Measurements from ENCODE around the gene PLCG2. TPM values are rescaled to one million over a fixed set of nuclear protein-coding genes. Genes with fewer than 3 reads are reported as not detected.

Gene PLCG2
- total RNA-seq, 4 donors from 2014 or later = 5.3 to 15.8 (median 9.5) TPM

DNA sequence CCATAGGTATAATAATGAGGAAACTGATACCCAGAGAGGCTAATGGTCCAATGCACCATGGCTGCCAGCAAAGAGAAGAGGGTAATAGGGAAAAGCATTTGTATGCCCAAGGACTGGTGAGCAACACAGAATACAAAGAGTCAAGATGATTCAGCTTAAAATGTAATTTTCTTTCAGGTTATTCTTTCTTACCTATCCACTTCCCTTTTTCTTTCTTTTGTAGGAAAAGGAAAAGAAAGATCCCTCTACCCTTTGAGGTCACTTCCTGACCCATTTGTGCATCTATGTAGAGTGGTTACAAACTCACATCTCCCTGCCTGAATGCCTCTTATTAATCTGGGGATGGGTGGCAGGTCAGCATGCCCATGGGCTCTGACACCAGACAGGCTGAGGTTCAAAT, 3.5 kb upstream of the PLCG2 start:
- no peak for DNase-seq
- intact Hi-C loops (cut with DNase I) = no loop called here
- no peak overlapping the region for H3K27ac ChIP-seq

DNA sequence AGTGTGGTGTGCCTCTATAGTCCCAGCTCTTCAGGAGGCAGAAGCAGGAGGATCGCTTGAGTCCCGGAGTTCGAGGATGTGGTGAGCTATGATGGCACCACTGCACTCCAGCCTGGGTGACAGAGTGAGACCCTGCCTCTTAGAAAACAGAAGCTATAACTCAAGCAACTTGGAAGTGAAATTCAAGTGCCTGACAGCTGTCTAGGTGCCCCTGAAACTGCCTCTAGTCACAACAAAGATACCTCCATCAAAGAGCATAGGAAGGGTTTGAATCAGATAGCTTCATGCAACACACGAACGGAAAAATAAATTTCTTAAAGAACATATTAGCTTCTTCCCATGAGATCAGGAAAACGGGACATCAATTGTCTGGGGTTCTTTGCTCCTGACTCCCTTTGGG, 860 bp upstream of the PLCG2 start:
- H3K27me3 ChIP-seq = peaks cover 0 to 32% (median 0%) of the 10 kb centered on the region in 4 donors
- intact Hi-C loops (cut with DNase I) = no loop called here
- no peaks in the 10 kb centered on the region for H3K36me3 ChIP-seq
- no peak for DNase-seq
- TF ChIP-seq, protein P1, sequence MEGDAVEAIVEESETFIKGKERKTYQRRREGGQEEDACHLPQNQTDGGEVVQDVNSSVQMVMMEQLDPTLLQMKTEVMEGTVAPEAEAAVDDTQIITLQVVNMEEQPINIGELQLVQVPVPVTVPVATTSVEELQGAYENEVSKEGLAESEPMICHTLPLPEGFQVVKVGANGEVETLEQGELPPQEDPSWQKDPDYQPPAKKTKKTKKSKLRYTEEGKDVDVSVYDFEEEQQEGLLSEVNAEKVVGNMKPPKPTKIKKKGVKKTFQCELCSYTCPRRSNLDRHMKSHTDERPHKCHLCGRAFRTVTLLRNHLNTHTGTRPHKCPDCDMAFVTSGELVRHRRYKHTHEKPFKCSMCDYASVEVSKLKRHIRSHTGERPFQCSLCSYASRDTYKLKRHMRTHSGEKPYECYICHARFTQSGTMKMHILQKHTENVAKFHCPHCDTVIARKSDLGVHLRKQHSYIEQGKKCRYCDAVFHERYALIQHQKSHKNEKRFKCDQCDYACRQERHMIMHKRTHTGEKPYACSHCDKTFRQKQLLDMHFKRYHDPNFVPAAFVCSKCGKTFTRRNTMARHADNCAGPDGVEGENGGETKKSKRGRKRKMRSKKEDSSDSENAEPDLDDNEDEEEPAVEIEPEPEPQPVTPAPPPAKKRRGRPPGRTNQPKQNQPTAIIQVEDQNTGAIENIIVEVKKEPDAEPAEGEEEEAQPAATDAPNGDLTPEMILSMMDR (IDR thresholded peaks at IDR 0.05) = no peak
- TF ChIP-seq POLR2A (IDR thresholded peaks at IDR 0.05) = no peak
- H3K4me3 ChIP-seq = no peak overlapping the region
- peaks cover 6 to 21% (median 10%) of the 10 kb centered on the region in 3 donors for H3K4me1 ChIP-seq
- no peaks in the 10 kb centered on the region for H3K9me3 ChIP-seq
- WGBS, 2 donors = 57 to 77% methylated on average over 6 of the region's 6 CpGs
- H3K27ac ChIP-seq = no peak overlapping the region

More for the DNA sequence above, 3.5 kb upstream of the PLCG2 start:
- no peaks in the 10 kb centered on the region for H3K36me3 ChIP-seq
- peaks cover 0 to 25% (median 0%) of the 10 kb centered on the region in 4 donors for H3K27me3 ChIP-seq
- TF ChIP-seq POLR2A (IDR thresholded peaks at IDR 0.05) = no peak
- TF ChIP-seq, protein P1 (IDR thresholded peaks at IDR 0.05) = no peak
- no peaks in the 10 kb centered on the region for H3K9me3 ChIP-seq
- peaks cover 6 to 20% (median 10%) of the 10 kb centered on the region in 3 donors for H3K4me1 ChIP-seq
- H3K4me3 ChIP-seq = no peak overlapping the region

DNA sequence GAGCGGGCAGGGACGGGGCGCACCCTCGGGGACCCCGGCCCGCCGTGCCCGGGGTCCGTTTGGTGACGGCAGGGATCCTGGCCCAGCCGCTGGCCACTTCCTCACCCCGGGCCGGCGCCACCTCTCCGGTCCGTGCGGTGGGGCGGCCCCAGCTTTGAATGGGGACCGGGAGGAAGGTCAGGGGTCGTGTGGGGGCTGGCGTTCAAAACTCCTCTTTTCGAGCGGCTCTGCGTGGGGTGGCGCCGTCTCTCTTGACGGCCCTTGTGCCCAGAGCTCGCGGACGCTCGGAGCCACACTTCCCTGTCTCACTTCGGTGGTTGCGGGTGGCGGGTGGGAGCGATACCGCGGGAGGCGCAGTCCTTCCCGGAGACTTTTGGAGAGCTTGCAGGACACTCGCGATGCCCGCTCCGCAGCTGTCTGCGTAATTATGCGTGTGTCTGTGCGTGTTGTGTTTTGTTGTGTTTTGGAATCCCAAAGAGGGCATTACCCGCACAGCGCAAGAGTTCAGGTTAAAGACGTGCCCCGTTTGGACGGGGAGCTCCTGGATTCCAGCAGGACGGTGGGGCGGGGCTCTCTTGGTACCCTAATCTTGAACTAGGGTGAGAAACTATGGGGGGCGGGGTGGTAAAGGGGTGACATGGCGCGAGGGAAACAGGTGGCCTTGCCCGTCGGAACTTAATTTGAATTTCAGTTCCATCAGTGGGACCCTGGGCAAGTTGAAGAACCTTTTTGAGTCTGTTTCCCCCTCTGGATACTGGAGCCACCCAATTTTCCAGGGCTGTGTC, 637 bp downstream of the PLCG2 start:
- Histone ChIP-seq H3K36me3 (no peaks in the 10 kb centered on the region), H3K27ac (peak overlapping the region; percentile 56 to 85 (median 79)), H3K4me1 (peaks cover 6 to 25% (median 10%) of the 10 kb centered on the region in 3 donors), H3K27me3 (peaks cover 0 to 32% (median 0%) of the 10 kb centered on the region in 4 donors), H3K4me3 (peak overlapping the region; percentile 57 to 94 (median 86)), H3K9me3 (no peaks in the 10 kb centered on the region)
- no peak for DNase-seq
- 2 to 16% methylated on average over 16 to 26 of the region's 58 CpGs for WGBS, 2 donors
- no peak for TF ChIP-seq POLR2A (IDR thresholded peaks at IDR 0.05)
- TF ChIP-seq, protein P1 (IDR thresholded peaks at IDR 0.05) = no peak
- intact Hi-C loops (cut with DNase I) = no loop called here

DNA sequence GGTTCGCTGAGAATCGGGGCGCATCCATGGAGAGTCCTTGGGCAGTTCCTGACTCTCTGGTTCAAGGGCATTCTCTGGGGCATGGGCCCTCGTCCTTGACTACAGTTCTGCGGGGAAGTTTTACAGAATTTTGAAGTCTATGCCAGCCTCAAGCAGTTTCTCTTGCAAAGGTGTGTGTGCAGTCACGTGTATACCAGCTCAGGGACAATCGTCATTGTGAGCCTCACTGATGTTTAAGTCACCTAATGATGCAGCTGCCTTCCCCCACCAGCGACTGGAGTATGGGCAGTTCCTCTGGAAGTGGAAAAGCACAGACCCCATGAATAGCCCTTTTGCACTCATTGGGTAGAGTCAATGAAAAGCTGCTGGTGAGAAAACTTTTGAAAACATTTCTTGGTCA, 1.3 kb downstream of the PLCG2 start:
- Histone ChIP-seq H3K27ac (peak overlapping the region in 1 of 4 donors; percentile 80), H3K9me3 (no peaks in the 10 kb centered on the region), H3K4me1 (peaks cover 6 to 29% (median 10%) of the 10 kb centered on the region in 3 donors), H3K27me3 (peaks cover 0 to 32% (median 0%) of the 10 kb centered on the region in 4 donors), H3K4me3 (peak overlapping the region in 3 of 4 donors; percentile 57 to 90 (median 81)), H3K36me3 (no peaks in the 10 kb centered on the region)
- intact Hi-C loops (cut with DNase I) = no loop called here
- no peak for TF ChIP-seq POLR2A (IDR thresholded peaks at IDR 0.05)
- TF ChIP-seq, protein P1 (IDR thresholded peaks at IDR 0.05) = no peak
- 64 to 77% methylated on average over 6 to 7 of the region's 8 CpGs for WGBS, 2 donors
- DNase-seq = no peak

DNA sequence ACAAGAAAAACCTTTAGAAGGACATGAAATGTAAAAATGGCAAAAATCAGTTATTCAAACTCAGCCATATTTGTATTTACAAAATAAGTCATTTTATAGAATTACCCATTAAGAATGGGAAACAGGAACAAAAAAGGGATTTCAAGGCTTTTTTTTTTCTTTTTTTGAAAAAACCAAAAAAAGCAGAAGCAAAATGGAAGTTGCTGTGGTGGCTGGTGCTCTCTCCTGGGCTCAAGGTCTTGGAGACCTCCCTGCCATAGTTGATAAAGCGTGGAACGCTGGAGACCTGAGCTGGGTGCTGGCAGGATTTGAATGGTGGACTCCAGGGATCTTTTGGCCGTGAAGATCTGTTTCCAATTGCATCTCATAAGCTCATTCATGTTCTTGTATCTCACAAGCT, 3.1 kb downstream of the PLCG2 start:
- intact Hi-C loops (cut with DNase I) = no loop called here
- Histone ChIP-seq H3K4me3 (no peak overlapping the region), H3K36me3 (no peaks in the 10 kb centered on the region), H3K27ac (no peak overlapping the region), H3K9me3 (no peaks in the 10 kb centered on the region), H3K4me1 (peaks cover 6 to 29% (median 10%) of the 10 kb centered on the region in 3 donors), H3K27me3 (peaks cover 0 to 32% (median 0%) of the 10 kb centered on the region in 4 donors)
- DNase-seq = no peak
- TF ChIP-seq, protein P1 (IDR thresholded peaks at IDR 0.05) = no peak
- no peak for TF ChIP-seq POLR2A (IDR thresholded peaks at IDR 0.05)
- 89 to 93% methylated on average over 3 of the region's 3 CpGs for WGBS, 2 donors
